Liver (tissue), 9 donors: ENCODE data around the gene CENPX. TPM values are rescaled to one million over a fixed set of nuclear protein-coding genes. Genes with fewer than 3 reads are reported as not detected.

Experiments
- DNase-seq: peaks from one replicate; pipeline ENCODE4 v3.0.0-alpha.2; 2017; ENCODE audit warnings: low spot score
- H3K27ac ChIP-seq, 2 donors: one replicate each; pipeline ENCODE4 v1.7.0; 2013; ENCODE audit warnings: inconsistent platforms in 2 of 2, low read length in 2 of 2, control low read depth in 1 of 2, low read depth in 1 of 2, mild to moderate bottlenecking in 1 of 2
- H3K27me3 ChIP-seq, 4 donors: one replicate each; pipeline versions ENCODE4 v1.6.1 to v1.7.0; 2013; ENCODE audit warnings: low read length in 3 of 4, inconsistent platforms in 1 of 4, mild to moderate bottlenecking in 1 of 4, moderate library complexity in 1 of 4; ENCODE audit not compliant: control insufficient read depth in 4 of 4, insufficient read depth in 4 of 4
- H3K36me3 ChIP-seq, 4 donors: one replicate each; pipeline versions ENCODE4 v1.6.1 to v1.7.0; 2013; ENCODE audit warnings: low read length in 3 of 4, mild to moderate bottlenecking in 3 of 4, low read depth in 1 of 4, moderate library complexity in 1 of 4; ENCODE audit not compliant: control insufficient read depth in 4 of 4, insufficient read depth in 3 of 4
- H3K4me1 ChIP-seq, 4 donors: one replicate each; pipeline versions ENCODE4 v1.6.1 to v1.7.0; 2013; ENCODE audit warnings: low read length in 3 of 4, mild to moderate bottlenecking in 3 of 4, moderate library complexity in 1 of 4; ENCODE audit not compliant: control insufficient read depth in 4 of 4, insufficient read depth in 4 of 4
- H3K4me3 ChIP-seq, 3 donors: one replicate each; pipeline versions ENCODE4 v1.6.1 to v1.7.0; 2013; ENCODE audit warnings: low read length in 3 of 3, control low read depth in 1 of 3, low read depth in 1 of 3, mild to moderate bottlenecking in 1 of 3
- H3K9ac ChIP-seq, 2 donors: one replicate each; pipeline ENCODE4 v1.7.0; 2013; ENCODE audit warnings: low read length in 2 of 2, mild to moderate bottlenecking in 2 of 2, moderate library complexity in 2 of 2, control low read depth in 1 of 2, low read depth in 1 of 2
- H3K9me3 ChIP-seq, 4 donors: one replicate each; pipeline versions ENCODE4 v1.6.1 to v1.7.0; 2013; ENCODE audit warnings: low read length in 3 of 4; ENCODE audit not compliant: control insufficient read depth in 4 of 4
- ATF3 ChIP-seq: IDR thresholded peaks from 2 replicates; pipeline ENCODE4 v1.6.1; 2016; ENCODE audit warnings: antibody characterized with exemption
- CTCF ChIP-seq: fragments of 150-350 bp; IDR thresholded peaks from 2 replicates; pipeline ENCODE4 v1.5.1; 2017; ENCODE audit warnings: improper control_type of control experiment, low read depth, low read length; ENCODE audit not compliant: missing input control
- EGR1 ChIP-seq, 2 donors: IDR thresholded peaks; 2 replicates each; pipeline ENCODE4 v1.6.1; 2016 to 2018; ENCODE audit warnings: antibody characterized with exemption in 2 of 2, low read depth in 2 of 2
- FOXA1 ChIP-seq: IDR thresholded peaks from 2 replicates; pipeline ENCODE4 v1.6.1; 2016; ENCODE audit warnings: antibody characterized with exemption
- FOXA2 ChIP-seq: IDR thresholded peaks from 2 replicates; pipeline ENCODE4 v1.6.1; 2016; ENCODE audit warnings: antibody characterized with exemption
- HNF4A ChIP-seq, 2 donors: conservative IDR thresholded peaks; 2 replicates each; pipeline ENCODE4 v1.6.1; 2016; ENCODE audit warnings: antibody characterized with exemption in 2 of 2, mild to moderate bottlenecking in 2 of 2
- HNF4G ChIP-seq: IDR thresholded peaks from 2 replicates; pipeline ENCODE4 v1.6.1; 2016; ENCODE audit warnings: antibody characterized with exemption
- JUND ChIP-seq, 2 donors: IDR thresholded peaks; 2 replicates each; pipeline ENCODE4 v1.6.1; 2016; ENCODE audit warnings: antibody characterized with exemption in 2 of 2
- MAX ChIP-seq: IDR thresholded peaks from 2 replicates; pipeline ENCODE4 v1.6.1; 2016; ENCODE audit warnings: antibody characterized with exemption
- NR2F2 ChIP-seq: IDR thresholded peaks from 2 replicates; pipeline ENCODE4 v1.6.1; 2016; ENCODE audit warnings: antibody characterized with exemption
- RAD21 ChIP-seq, 2 donors: IDR thresholded peaks; 2 replicates each; pipeline ENCODE4 v1.6.1; 2016; ENCODE audit warnings: antibody characterized with exemption in 2 of 2, mild to moderate bottlenecking in 2 of 2
- REST ChIP-seq: IDR thresholded peaks from 2 replicates; pipeline ENCODE4 v1.6.1; 2016; ENCODE audit warnings: antibody characterized with exemption, mild to moderate bottlenecking
- RXRA ChIP-seq, 2 donors: IDR thresholded peaks; 2 replicates each; pipeline ENCODE4 v1.6.1; 2017 to 2018; ENCODE audit warnings: antibody characterized with exemption in 2 of 2, mild to moderate bottlenecking in 1 of 2
- SP1 ChIP-seq: IDR thresholded peaks from 2 replicates; pipeline ENCODE4 v1.6.1; 2018; ENCODE audit warnings: antibody characterized with exemption, mild to moderate bottlenecking
- TAF1 ChIP-seq: conservative IDR thresholded peaks from 2 replicates; pipeline ENCODE4 v1.6.1; 2016; ENCODE audit warnings: antibody characterized with exemption, mild to moderate bottlenecking
- ZBTB33 ChIP-seq: IDR thresholded peaks from 2 replicates; pipeline ENCODE4 v1.6.1; 2016; ENCODE audit warnings: antibody characterized with exemption
- WGBS: extraction: QIAGEN DNeasy Blood & Tissue Kit; methylation state at CpG from one replicate; pipeline ENCODE4 v1.1.7; 2013; 5-methylcytosine and 5-hydroxymethylcytosine counted together
- polyA plus RNA-seq, 2 donors: library from polyadenylated mRNA; stranded (reverse) in 1 of 2; unstranded in 1 of 2; fragments of 200-250 nt in 1 of 2; fragments of >200 nt in 1 of 2; fragmentation: Nextera tagmentation in 1 of 2; extraction: Ambion mirVana in 1 of 2; gene quantifications; one replicate each; pipeline versions ENCODE4 v1.2.1 to v1.2.3, GENCODE V29; 2013 to 2015
- total RNA-seq, 2 donors: library from RNA; depleted of rRNA; stranded (reverse); fragments of >200 nt; gene quantifications; one replicate each; pipeline ENCODE4 v1.2.3, GENCODE V29; 2014
- donor health status: healthy.
- donor health status: healthy.
- donor health status: healthy.
- donor health status: healthy.
- donor health status: healthy.

The CENPX gene
- total and polyA plus RNA-seq, 4 donors = 22.5 to 83.9 (median 44.9) TPM

- Histone ChIP-seq H3K27ac (no peak overlapping the region), H3K27me3 (no peaks in the 10 kb centered on the region)
These were observed 5.0 kb downstream of the CENPX start for GRCh38 chr17:82017612-82018151.

GRCh38 chr17:82016875-82017459 lies 5.7 kb downstream of the CENPX start:
- no peak for DNase-seq
- no peak overlapping the region for H3K27ac ChIP-seq
- H3K27me3 ChIP-seq = no peaks in the 10 kb centered on the region
- no peak overlapping the region for H3K4me3 ChIP-seq
- H3K9ac ChIP-seq = no peak overlapping the region
- H3K4me1 ChIP-seq = peaks cover 4 to 28% (median 18%) of the 10 kb centered on the region in 4 donors
- H3K9me3 ChIP-seq = no peaks in the 10 kb centered on the region
- H3K36me3 ChIP-seq = peaks cover 0 to 2% (median 0%) of the 10 kb centered on the region in 4 donors
- 90% methylated on average over 24 of the region's 24 CpGs for WGBS
- TF ChIP-seq ZBTB33 = no peak
- TF ChIP-seq RXRA (IDR thresholded peaks at IDR 0.05) = no peak
- no peak for TF ChIP-seq MAX
- TF ChIP-seq NR2F2 = no peak
- no peak for TF ChIP-seq RAD21 (IDR thresholded peaks at IDR 0.05)
- TF ChIP-seq HNF4A (conservative IDR thresholded peaks at IDR 0.05) = no peak
- TF ChIP-seq CTCF = no peak
- TF ChIP-seq HNF4G = no peak
- no peak for TF ChIP-seq EGR1 (IDR thresholded peaks at IDR 0.05; ENCODE audit: low read depth in 2 of 2)
- TF ChIP-seq ATF3 = no peak
- no peak for TF ChIP-seq JUND (IDR thresholded peaks at IDR 0.05)
- no peak for TF ChIP-seq FOXA2
- TF ChIP-seq FOXA1 = no peak
- TF ChIP-seq TAF1 = no peak

More at GRCh38 chr17:82017612-82018151, 5.0 kb downstream of the CENPX start:
- Histone ChIP-seq H3K9ac (no peak overlapping the region), H3K9me3 (no peaks in the 10 kb centered on the region), H3K36me3 (peaks cover 0 to 2% (median 0%) of the 10 kb centered on the region in 4 donors), H3K4me3 (no peak overlapping the region), H3K4me1 (peaks cover 5 to 34% (median 23%) of the 10 kb centered on the region in 4 donors)
- 85% methylated on average over 13 of the region's 13 CpGs for WGBS
- DNase-seq = no peak
- TF ChIP-seq HNF4G = no peak
- no peak for TF ChIP-seq REST
- TF ChIP-seq SP1 = no peak
- no peak for TF ChIP-seq NR2F2
- no peak for TF ChIP-seq EGR1 (IDR thresholded peaks at IDR 0.05; ENCODE audit: low read depth in 2 of 2)
- TF ChIP-seq ATF3 = no peak
- no peak for TF ChIP-seq HNF4A (conservative IDR thresholded peaks at IDR 0.05)
- no peak for TF ChIP-seq MAX
